Esophagus squamous epithelium (tissue), 4 donors: ENCODE data around the gene NCAPG.

ENCODE experiments used
- CTCF ChIP-seq, 6 experiments: fragments of 450-650 bp in 4 of 6; fragments of 200-600 bp in 2 of 6; sonication (generic) in 2 of 6; IDR thresholded peaks; one replicate each; pipeline ENCODE4 v1.5.1; 2016 to 2019; ENCODE audit warnings: antibody characterized with exemption in 6 of 6, mild to moderate bottlenecking in 4 of 6, moderate library complexity in 4 of 6
- POLR2A ChIP-seq, 4 donors: fragments of 450-650 bp; IDR thresholded peaks; one replicate each; pipeline ENCODE4 v1.6.1; 2017; ENCODE audit warnings: antibody characterized with exemption in 4 of 4, mild to moderate bottlenecking in 4 of 4, moderate library complexity in 3 of 4

- TF ChIP-seq CTCF (IDR thresholded peaks at IDR 0.05), result no peak
- TF ChIP-seq POLR2A (IDR thresholded peaks at IDR 0.05), result no peak
Observed at GRCh38 chr4:17761062-17761461, 49.7 kb upstream of the NCAPG start.
